Peyer's patch (tissue), 4 donors: ENCODE measurements around the gene PNPLA3.

ENCODE experiments used
- POLR2A ChIP-seq, 2 donors: fragments of 450-650 bp; IDR thresholded peaks; one replicate each; pipeline ENCODE4 v1.5.1; 2017; ENCODE audit warnings: antibody characterized with exemption in 2 of 2, mild to moderate bottlenecking in 2 of 2, moderate library complexity in 2 of 2
- TF ChIP-seq, protein P1 (sequence below), 6 experiments: fragments of 450-650 bp in 4 of 6; fragments of 200-600 bp in 2 of 6; sonication (generic) in 1 of 6; IDR thresholded peaks; one replicate each; pipeline ENCODE4 v1.5.1; 2017 to 2019; ENCODE audit warnings: antibody characterized with exemption in 6 of 6, mild to moderate bottlenecking in 3 of 6, moderate library complexity in 1 of 6

DNA sequence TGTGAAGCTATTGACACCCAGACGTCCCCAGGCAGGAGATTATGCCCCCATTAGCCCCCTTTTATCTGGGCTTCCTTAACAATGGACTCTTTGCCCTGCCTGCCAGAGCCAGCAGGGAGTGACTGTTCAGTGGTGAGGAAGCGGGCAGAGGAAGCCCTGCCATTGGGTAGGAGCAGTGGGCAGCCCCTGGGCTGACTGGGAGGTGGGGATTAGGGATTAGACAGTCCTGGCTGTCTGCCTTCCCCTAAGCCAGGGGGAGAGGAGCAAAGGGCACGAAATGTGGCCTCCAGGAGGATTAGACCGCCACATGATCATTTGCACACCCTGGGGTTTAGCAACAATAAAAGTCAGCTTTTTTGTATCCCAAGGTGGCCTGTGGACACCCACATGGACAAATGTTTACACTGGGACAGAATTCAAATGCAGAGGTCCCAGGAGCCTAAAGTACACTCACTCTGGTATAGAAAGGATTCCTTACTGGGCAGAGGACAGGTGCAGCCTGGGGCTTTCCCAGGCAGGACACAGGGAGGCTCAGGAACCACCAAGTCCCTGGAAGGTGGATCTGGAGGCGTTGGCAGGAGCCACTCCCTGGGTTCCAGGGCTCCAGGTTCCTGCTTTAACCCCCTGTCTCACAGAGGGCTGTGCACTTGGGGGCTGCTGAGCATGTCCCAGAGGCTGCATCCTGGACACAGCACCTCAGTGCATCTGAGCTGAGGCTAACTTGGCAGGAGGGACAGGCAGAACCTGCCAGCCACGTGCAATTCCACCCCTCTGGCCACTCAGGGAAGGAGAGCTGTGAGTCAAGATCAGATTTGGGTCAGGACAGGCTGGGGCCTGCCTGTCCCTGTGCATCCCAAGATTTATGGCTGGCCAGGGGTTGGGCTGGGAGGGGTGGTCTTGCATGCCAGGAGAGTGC is 2.1 kb downstream of the PNPLA3 start:
- TF ChIP-seq, protein P1, sequence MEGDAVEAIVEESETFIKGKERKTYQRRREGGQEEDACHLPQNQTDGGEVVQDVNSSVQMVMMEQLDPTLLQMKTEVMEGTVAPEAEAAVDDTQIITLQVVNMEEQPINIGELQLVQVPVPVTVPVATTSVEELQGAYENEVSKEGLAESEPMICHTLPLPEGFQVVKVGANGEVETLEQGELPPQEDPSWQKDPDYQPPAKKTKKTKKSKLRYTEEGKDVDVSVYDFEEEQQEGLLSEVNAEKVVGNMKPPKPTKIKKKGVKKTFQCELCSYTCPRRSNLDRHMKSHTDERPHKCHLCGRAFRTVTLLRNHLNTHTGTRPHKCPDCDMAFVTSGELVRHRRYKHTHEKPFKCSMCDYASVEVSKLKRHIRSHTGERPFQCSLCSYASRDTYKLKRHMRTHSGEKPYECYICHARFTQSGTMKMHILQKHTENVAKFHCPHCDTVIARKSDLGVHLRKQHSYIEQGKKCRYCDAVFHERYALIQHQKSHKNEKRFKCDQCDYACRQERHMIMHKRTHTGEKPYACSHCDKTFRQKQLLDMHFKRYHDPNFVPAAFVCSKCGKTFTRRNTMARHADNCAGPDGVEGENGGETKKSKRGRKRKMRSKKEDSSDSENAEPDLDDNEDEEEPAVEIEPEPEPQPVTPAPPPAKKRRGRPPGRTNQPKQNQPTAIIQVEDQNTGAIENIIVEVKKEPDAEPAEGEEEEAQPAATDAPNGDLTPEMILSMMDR (IDR thresholded peaks at IDR 0.05), result no peak
- TF ChIP-seq POLR2A (IDR thresholded peaks at IDR 0.05), result no peak
